HG03565 (cell line): ENCODE results near the gene EVX2.

Experiments
- ATAC-seq: cut with Tn5 transposase; IDR thresholded peaks from one replicate; pipeline ENCODE4 v1.9.1; 2021; ENCODE audit warnings: mild to moderate bottlenecking, moderate library complexity; ENCODE audit not compliant: unreplicated experiment

The EVX2 gene

DNA sequence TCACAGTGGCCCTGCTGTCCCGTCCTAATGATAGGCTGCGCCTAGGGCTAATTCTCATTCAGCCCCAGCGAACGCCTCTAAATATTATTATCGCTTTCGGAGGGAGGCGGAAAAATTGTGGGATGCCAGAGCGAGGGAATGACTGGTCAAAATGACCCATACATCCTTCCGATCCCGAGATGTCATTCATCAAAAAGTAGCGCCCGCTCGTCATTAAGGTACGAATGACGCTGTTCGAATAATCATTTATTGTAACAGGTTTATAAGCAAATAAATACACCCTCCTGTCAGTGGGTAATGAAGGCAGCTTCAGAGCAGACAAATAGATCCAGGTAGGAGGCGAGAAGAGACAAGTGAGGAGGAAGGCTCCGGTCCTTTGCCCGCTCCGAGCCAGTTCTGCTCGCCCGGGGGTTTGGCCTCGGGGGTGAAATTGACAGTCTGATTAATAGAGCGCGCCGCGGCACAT, at the start of gene EVX2:
EVX2 (minus strand) TSS at position 167 of the 466 bp plus-strand sequence. CDS start 186 bp downstream, outside the sequence.
- ATAC-seq = no peak

GRCh38 chr2:176133389-176133788, 49.6 kb upstream of the EVX2 start:
- no peak for ATAC-seq

DNA sequence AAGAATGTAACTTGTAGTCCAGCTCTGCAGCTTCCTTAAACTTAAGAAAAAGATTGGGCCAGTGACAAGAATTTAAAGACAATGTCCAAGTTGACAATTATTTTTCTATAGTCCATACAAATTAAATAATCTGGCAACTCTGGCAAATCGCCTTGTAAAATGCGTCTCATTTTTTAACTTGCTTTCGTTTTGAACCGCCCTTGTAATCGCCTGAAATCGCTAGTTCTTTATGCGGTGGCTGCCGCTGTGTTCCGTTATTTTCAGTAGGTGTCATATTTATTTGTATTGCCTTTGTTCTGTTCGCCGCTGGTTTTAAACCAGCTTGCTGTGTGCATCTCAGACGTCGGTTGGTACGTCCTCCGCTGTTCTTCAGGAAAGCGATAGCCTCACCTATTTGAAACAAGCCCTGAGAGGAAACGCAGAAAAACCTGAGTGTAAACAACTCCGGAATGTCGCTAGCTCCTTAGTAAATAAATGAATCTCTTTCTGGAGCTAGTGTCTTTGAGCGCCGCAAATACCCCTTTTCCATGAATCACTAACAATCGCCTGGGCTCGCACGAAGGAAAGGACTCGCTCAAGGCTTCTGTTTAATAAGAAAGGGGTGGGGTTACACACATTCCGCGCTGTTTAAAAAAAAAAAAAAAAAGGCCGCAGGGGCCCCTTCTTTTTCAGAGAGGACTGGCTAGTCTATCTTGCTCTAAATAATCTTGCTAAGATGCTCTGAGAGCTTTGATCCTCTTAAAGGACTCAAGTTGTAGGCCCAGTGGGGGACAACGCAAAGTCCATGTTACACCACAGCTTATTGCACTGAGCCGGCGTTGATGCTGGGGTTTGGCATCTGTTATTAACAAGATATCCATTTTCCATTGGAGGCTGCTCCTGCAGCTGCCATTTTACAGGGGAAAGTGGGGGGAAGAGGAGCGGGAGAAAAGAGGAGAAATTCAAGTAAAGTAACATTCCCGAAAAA, 48.7 kb upstream of the EVX2 start:
- no peak for ATAC-seq

GRCh38 chr2:176131848-176132158, 48.0 kb upstream of the EVX2 start:
- no peak for ATAC-seq

GRCh38 chr2:176130957-176131847, 47.4 kb upstream of the EVX2 start:
- ATAC-seq = no peak

- ATAC-seq = no peak
These were observed 46.6 kb upstream of the EVX2 start for GRCh38 chr2:176130147-176130956.

GRCh38 chr2:176129813-176130146, 46.0 kb upstream of the EVX2 start:
- no peak for ATAC-seq

- no peak for ATAC-seq
These were observed 45.4 kb upstream of the EVX2 start, which contains the start of gene HOXD8 for GRCh38 chr2:176128982-176129796. Gene HOXD8, plus strand, starts transcription at chr2:176129705. Its CDS starts 662 bp downstream, at chr2:176130367.

GRCh38 chr2:176128172-176128981, 44.6 kb upstream of the EVX2 start:
- ATAC-seq = no peak

- no peak for ATAC-seq
These were observed 44.0 kb upstream of the EVX2 start for GRCh38 chr2:176127774-176128072.

GRCh38 chr2:176126929-176127773, 43.4 kb upstream of the EVX2 start:
- no peak for ATAC-seq

GRCh38 chr2:176125772-176126054, 42.0 kb upstream of the EVX2 start:
- no peak for ATAC-seq

GRCh38 chr2:176124947-176125771, 41.4 kb upstream of the EVX2 start:
- ATAC-seq = no peak

- ATAC-seq = no peak
These were observed 40.6 kb upstream of the EVX2 start for GRCh38 chr2:176124110-176124946.

DNA sequence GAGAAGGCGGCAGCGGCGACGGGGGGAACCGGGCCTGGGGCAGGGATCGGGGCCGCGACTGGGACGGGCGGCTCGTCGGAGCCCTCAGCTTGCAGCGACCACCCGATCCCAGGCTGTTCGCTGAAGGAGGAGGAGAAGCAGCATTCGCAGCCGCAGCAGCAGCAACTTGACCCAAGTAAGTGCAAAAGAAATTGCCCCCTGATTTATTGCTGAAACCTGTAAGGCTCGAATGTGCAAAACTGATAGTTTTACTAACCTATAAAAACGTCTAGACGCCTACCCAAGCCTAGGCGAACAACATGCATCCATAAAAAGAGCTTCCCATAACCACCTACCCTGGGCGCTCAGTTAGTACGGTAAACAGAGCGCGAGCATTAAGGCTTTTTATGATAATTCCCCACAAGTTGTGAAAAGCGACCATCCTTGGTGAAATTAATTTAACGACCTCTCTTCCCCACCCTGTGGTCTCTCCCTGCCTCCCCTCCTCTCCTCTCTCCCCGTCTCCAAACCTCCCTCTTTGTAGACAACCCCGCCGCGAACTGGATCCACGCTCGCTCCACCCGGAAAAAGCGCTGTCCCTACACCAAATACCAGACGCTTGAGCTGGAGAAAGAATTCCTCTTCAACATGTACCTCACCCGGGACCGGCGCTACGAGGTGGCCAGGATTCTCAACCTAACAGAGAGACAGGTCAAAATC, 39.8 kb upstream of the EVX2 start:
- ATAC-seq = no peak

DNA sequence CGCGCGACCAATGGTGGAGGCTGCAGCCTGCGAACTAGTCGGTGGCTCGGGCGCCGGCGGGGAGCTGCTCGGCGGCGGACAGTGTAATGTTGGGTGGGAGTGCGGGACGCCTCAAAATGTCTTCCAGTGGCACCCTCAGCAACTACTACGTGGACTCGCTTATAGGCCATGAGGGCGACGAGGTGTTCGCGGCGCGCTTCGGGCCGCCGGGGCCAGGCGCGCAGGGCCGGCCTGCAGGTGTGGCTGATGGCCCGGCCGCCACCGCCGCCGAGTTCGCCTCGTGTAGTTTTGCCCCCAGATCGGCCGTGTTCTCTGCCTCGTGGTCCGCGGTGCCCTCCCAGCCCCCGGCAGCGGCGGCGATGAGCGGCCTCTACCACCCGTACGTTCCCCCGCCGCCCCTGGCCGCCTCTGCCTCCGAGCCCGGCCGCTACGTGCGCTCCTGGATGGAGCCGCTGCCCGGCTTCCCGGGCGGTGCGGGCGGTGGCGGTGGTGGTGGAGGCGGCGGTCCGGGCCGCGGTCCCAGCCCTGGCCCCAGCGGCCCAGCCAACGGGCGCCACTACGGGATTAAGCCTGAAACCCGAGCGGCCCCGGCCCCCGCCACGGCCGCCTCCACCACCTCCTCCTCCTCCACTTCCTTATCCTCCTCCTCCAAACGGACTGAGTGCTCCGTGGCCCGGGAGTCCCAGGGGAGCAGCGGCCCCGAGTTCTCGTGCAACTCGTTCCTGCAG, 39.1 kb upstream of the EVX2 start, which contains the start of gene HOXD9:
HOXD9 (plus strand) TSS at position 37 of the 728 bp plus-strand sequence; CDS start at position 87, 50 bp downstream.
- no peak for ATAC-seq
